A673 (cell line): ENCODE results near the gene LNX1. TPM values are rescaled to one million over a fixed set of nuclear protein-coding genes. Genes with fewer than 3 reads are reported as not detected.

Source experiments
- BruUV-seq: library from RNA; stranded (reverse); fragments of 400-500 nt; replicated peaks from 2 replicates; lab custom pipeline; 2021; lab: Mats Ljungman, UMichigan
- CTCF ChIA-PET: fragments of 300-600 bp; sonication (Branson Sonifier 250); formaldehyde crosslinking; loops from one replicate; lab custom pipeline; 2022; ENCODE audit warnings: antibody characterized with exemption; lab: Charles Lee
- POLR2A ChIA-PET: fragments of 300-600 bp; sonication (Branson Sonifier 250); formaldehyde crosslinking; loops from one replicate; lab custom pipeline; 2022; ENCODE audit warnings: antibody characterized with exemption; ENCODE audit not compliant: low non-redundant PET; lab: Charles Lee
- DNase-seq: peaks from one replicate; pipeline ENCODE4 v3.0.0-alpha.2; 2015; ENCODE audit warnings: low spot score
- H3K27ac ChIP-seq: fragments of 200-600 bp; sonication (generic); 2 replicates; pipeline ENCODE4 v1.5.1; 2016; ENCODE audit warnings: mixed run types, low read depth, mild to moderate bottlenecking, mixed read lengths, antibody characterized with exemption, low read length; ENCODE audit not compliant: poor library complexity, severe bottlenecking
- H3K27me3 ChIP-seq: fragments of 200-600 bp; sonication (generic); replicated peaks from 2 replicates; pipeline ENCODE4 v1.6.1; 2017; ENCODE audit warnings: mixed run types, low read depth, mild to moderate bottlenecking, mixed read lengths, antibody characterized with exemption, low read length; ENCODE audit not compliant: insufficient read depth, poor library complexity
- H3K36me3 ChIP-seq: fragments of 200-600 bp; sonication (generic); 2 replicates; pipeline ENCODE4 v1.6.1; 2016; ENCODE audit warnings: mixed run types, mild to moderate bottlenecking, mixed read lengths, antibody characterized with exemption, low read length; ENCODE audit not compliant: insufficient read depth, poor library complexity, severe bottlenecking
- H3K4me1 ChIP-seq: fragments of 200-600 bp; sonication (generic); 2 replicates; pipeline ENCODE4 v1.6.1; 2017; ENCODE audit warnings: mixed run types, mild to moderate bottlenecking, mixed read lengths, antibody characterized with exemption, low read length; ENCODE audit not compliant: insufficient read depth, poor library complexity, severe bottlenecking
- H3K4me3 ChIP-seq: fragments of 200-600 bp; sonication (generic); 2 replicates; pipeline ENCODE4 v1.5.1; 2016; ENCODE audit warnings: low read depth, mixed run types, mild to moderate bottlenecking, mixed read lengths, low read length; ENCODE audit not compliant: poor library complexity, severe bottlenecking
- H3K9me3 ChIP-seq: fragments of 200-600 bp; sonication (generic); 2 replicates; pipeline ENCODE4 v1.6.1; 2016; ENCODE audit warnings: mixed run types, low read depth, mild to moderate bottlenecking, mixed read lengths, antibody characterized with exemption, low read length; ENCODE audit not compliant: poor library complexity, severe bottlenecking
- CTCF ChIP-seq: fragments of 300-800, 200-600 bp; sonication (generic); conservative IDR thresholded peaks from 2 replicates; pipeline ENCODE4 v1.5.1; 2017; ENCODE audit warnings: low read depth, mild to moderate bottlenecking, antibody characterized with exemption, low read length, moderate library complexity, mixed read lengths
- EZH2 ChIP-seq: fragments of 200-600 bp; sonication (generic); IDR thresholded peaks from 2 replicates; pipeline ENCODE4 v1.6.1; 2017; ENCODE audit warnings: borderline replicate concordance, low read depth, mild to moderate bottlenecking, mixed read lengths, antibody characterized with exemption, low read length; ENCODE audit not compliant: poor library complexity, severe bottlenecking
- intact Hi-C: fragments of 100-400 bp; cut with micrococcal nuclease; formaldehyde crosslinking; loops from one replicate; pipeline ENCODE4 v1.10.0; 2022; ENCODE audit not compliant: unreplicated experiment
- total RNA-seq: library from RNA; stranded (reverse); gene quantifications from 2 replicates; pipeline ENCODE4 v1.2.3, GENCODE V29; 2021

The LNX1 gene
- total RNA-seq, 1 experiment from 2014 or later = not detected

- no TSS peak for BruUV-seq
- Histone ChIP-seq H3K4me3 (no peak overlapping the region), H3K36me3 (peaks cover 6% of the 10 kb centered on the region), H3K27ac (no peak overlapping the region), H3K4me1 (no peaks in the 10 kb centered on the region), H3K27me3 (no peaks in the 10 kb centered on the region), H3K9me3 (no peaks in the 10 kb centered on the region)
- intact Hi-C loops = no loop called here
- TF ChIP-seq EZH2 (no peak), CTCF (no peak)
- ChIA-PET CTCF (no interaction called here), POLR2A (no interaction called here)
- no peak for DNase-seq
Measured at GRCh38 chr4:53456178-53456577, 135.1 kb downstream of the LNX1 start.

GRCh38 chr4:53455766-53456165 lies 135.5 kb downstream of the LNX1 start:
- no peaks in the 10 kb centered on the region for H3K4me1 ChIP-seq
- peaks cover 6% of the 10 kb centered on the region for H3K36me3 ChIP-seq
- ChIA-PET CTCF (no interaction called here), POLR2A (no interaction called here)
- TF ChIP-seq CTCF (no peak), EZH2 (no peak)
- H3K4me3 ChIP-seq = no peak overlapping the region
- no peaks in the 10 kb centered on the region for H3K9me3 ChIP-seq
- H3K27ac ChIP-seq = no peak overlapping the region
- DNase-seq = no peak
- H3K27me3 ChIP-seq = no peaks in the 10 kb centered on the region
- BruUV-seq = no TSS peak
- intact Hi-C loops = no loop called here

- Histone ChIP-seq H3K27me3 (no peaks in the 10 kb centered on the region), H3K4me3 (no peak overlapping the region), H3K4me1 (no peaks in the 10 kb centered on the region), H3K9me3 (no peaks in the 10 kb centered on the region), H3K36me3 (no peaks in the 10 kb centered on the region), H3K27ac (no peak overlapping the region)
- intact Hi-C loops = no loop called here
- no TSS peak for BruUV-seq
- ChIA-PET POLR2A (no interaction called here), CTCF (no interaction called here)
- DNase-seq = no peak
- TF ChIP-seq EZH2 (no peak), CTCF (no peak)
Measured at GRCh38 chr4:53453385-53453784, 137.9 kb downstream of the LNX1 start.
